Astrocyte (in vitro differentiated cells and primary cell): ENCODE data around the gene APBB3. TPM values are rescaled to one million over a fixed set of nuclear protein-coding genes. Genes with fewer than 3 reads are reported as not detected.

ENCODE experiments used
- DNase-seq: peaks from one replicate; pipeline ENCODE4 v3.0.0-alpha.2; 2010; ENCODE audit warnings: low read depth
- FAIRE-seq: peaks from 2 replicates; lab custom pipeline; 2011; peaks lifted over from hg19 to GRCh38; lab: Jason Lieb, UNC
- H2AFZ ChIP-seq: 2 replicates; pipeline ENCODE4 v1.6.0; 2012; ENCODE audit warnings: low read depth, low read length, inconsistent platforms
- H3K27ac ChIP-seq: 2 replicates; pipeline ENCODE4 v1.5.1; 2011; ENCODE audit warnings: low read depth, low read length, inconsistent platforms
- H3K27me3 ChIP-seq: 2 replicates; pipeline ENCODE4 v1.6.0; 2011; ENCODE audit warnings: low read length, inconsistent platforms; ENCODE audit not compliant: insufficient read depth
- H3K36me3 ChIP-seq: 2 replicates; pipeline ENCODE4 v1.5.1; 2011; ENCODE audit warnings: low read length, inconsistent platforms; ENCODE audit not compliant: insufficient read depth
- H3K4me1 ChIP-seq: 2 replicates; pipeline ENCODE4 v1.5.1; 2011; ENCODE audit warnings: low read length, inconsistent platforms; ENCODE audit not compliant: insufficient read depth
- H3K4me2 ChIP-seq: 2 replicates; pipeline ENCODE4 v1.6.0; 2012; ENCODE audit warnings: low read length, inconsistent platforms
- H3K4me3 ChIP-seq: 2 replicates; pipeline ENCODE4 v1.5.1; 2011; ENCODE audit warnings: low read depth, mild to moderate bottlenecking, low read length, inconsistent platforms; ENCODE audit not compliant: insufficient read depth
- H3K79me2 ChIP-seq: 2 replicates; pipeline ENCODE4 v1.6.0; 2012; ENCODE audit warnings: mild to moderate bottlenecking, low read length, inconsistent platforms; ENCODE audit not compliant: insufficient read depth
- H3K9ac ChIP-seq: 2 replicates; pipeline ENCODE4 v1.6.0; 2012; ENCODE audit warnings: mild to moderate bottlenecking, low read length, inconsistent platforms
- H3K9me3 ChIP-seq: 2 replicates; pipeline ENCODE4 v1.5.1; 2012; ENCODE audit warnings: low read depth, mild to moderate bottlenecking, low read length, inconsistent platforms; ENCODE audit not compliant: insufficient read depth
- H4K20me1 ChIP-seq: 2 replicates; pipeline ENCODE4 v1.6.0; 2012; ENCODE audit warnings: low read length, inconsistent platforms; ENCODE audit not compliant: insufficient read depth
- H3K27ac Mint-ChIP-seq: one replicate; pipeline ENCODE4 v1.8.0; 2021; ENCODE audit warnings: mild to moderate bottlenecking, mixed read lengths; ENCODE audit not compliant: unreplicated experiment
- H3K27me3 Mint-ChIP-seq: one replicate; pipeline ENCODE4 v1.8.0; 2021; ENCODE audit warnings: low read depth, mixed read lengths; ENCODE audit not compliant: unreplicated experiment
- H3K36me3 Mint-ChIP-seq: one replicate; pipeline ENCODE4 v1.8.0; 2021; ENCODE audit warnings: low read depth, mixed read lengths; ENCODE audit not compliant: unreplicated experiment
- H3K4me1 Mint-ChIP-seq: one replicate; pipeline ENCODE4 v1.8.0; 2021; ENCODE audit warnings: low read depth, mixed read lengths; ENCODE audit not compliant: unreplicated experiment
- H3K4me3 Mint-ChIP-seq: one replicate; pipeline ENCODE4 v1.8.0; 2021; ENCODE audit warnings: mild to moderate bottlenecking, moderate library complexity, mixed read lengths; ENCODE audit not compliant: unreplicated experiment
- H3K9me3 Mint-ChIP-seq: one replicate; pipeline ENCODE4 v1.8.0; 2021; ENCODE audit warnings: mild to moderate bottlenecking, mixed read lengths; ENCODE audit not compliant: unreplicated experiment
- CTCF ChIP-seq: IDR thresholded peaks from 2 replicates; pipeline ENCODE4 v1.5.1; 2011; ENCODE audit warnings: low read depth, mild to moderate bottlenecking, inconsistent platforms, low read length, moderate library complexity; ENCODE audit not compliant: insufficient read depth
- EZH2 ChIP-seq: IDR thresholded peaks from 2 replicates; pipeline ENCODE4 v1.6.1; 2012; ENCODE audit warnings: mild to moderate bottlenecking, low read length, inconsistent platforms; ENCODE audit not compliant: insufficient read depth
- microRNA-seq: library from miRNA; unstranded; fragments of <30 nt; microRNA quantifications from one replicate; pipeline ENCODE4 v1.2.0, GENCODE V29; 2020
- total RNA-seq: library from RNA; stranded (reverse); gene quantifications from 2 replicates; pipeline ENCODE4 v1.2.1, GENCODE V29; 2021

APBB3 gene
- total RNA-seq, 1 donor from 2014 or later = 20.4 TPM

- no peaks in the 10 kb centered on the region for H3K4me1 Mint-ChIP-seq
- no peak overlapping the region for H3K4me3 Mint-ChIP-seq
- no peaks in the 10 kb centered on the region for H3K27me3 Mint-ChIP-seq
- no peak overlapping the region for H2AFZ ChIP-seq
- H3K9me3 ChIP-seq = no peaks in the 10 kb centered on the region
- DNase-seq (no peak), FAIRE-seq (no peak)
- no peaks in the 10 kb centered on the region for H3K27me3 ChIP-seq
- H3K27ac Mint-ChIP-seq = no peak overlapping the region
- H3K4me3 ChIP-seq = no peak overlapping the region
- no peak overlapping the region for H3K27ac ChIP-seq
- H3K36me3 Mint-ChIP-seq = peaks cover 10% of the 10 kb centered on the region
- H3K4me1 ChIP-seq = no peaks in the 10 kb centered on the region
- H3K36me3 ChIP-seq = peaks cover 42% of the 10 kb centered on the region
- H3K9me3 Mint-ChIP-seq = no peaks in the 10 kb centered on the region
- TF ChIP-seq EZH2 = no peak
- TF ChIP-seq CTCF = no peak
- no peak overlapping the region for H3K4me2 ChIP-seq
- no peaks in the 10 kb centered on the region for H4K20me1 ChIP-seq
- no peak overlapping the region for H3K9ac ChIP-seq
- no peaks in the 10 kb centered on the region for H3K79me2 ChIP-seq
These were observed 54.5 kb downstream of the APBB3 start for GRCh38 chr5:140509898-140510297.

Small RNA genes within 50 kb of the gene (microRNA-seq; reads per million reads assigned to microRNA genes)
- gene MIR6831 = not detected

Other genes with a start within 250 kb of the APBB3 start
- 257 and 272 TPM in 2 replicates for gene HBEGF, start 218.0 kb downstream of the APBB3 start, total RNA-seq
- 0.25 TPM in 1 of 2 replicates, not detected in the other for gene SLC4A9, start 204.4 kb downstream of the APBB3 start, total RNA-seq
- gene ANKHD1, start 162.8 kb downstream of the APBB3 start, total RNA-seq = 49.7 and 56.5 TPM in 2 replicates
- 2.4 and 3.6 TPM in 2 replicates for gene EIF4EBP3, start 16.9 kb downstream of the APBB3 start, total RNA-seq
- gene SRA1, start 7.1 kb downstream of the APBB3 start, total RNA-seq = 71.3 and 72.4 TPM in 2 replicates
- 59.9 and 61.8 TPM in 2 replicates for gene SLC35A4, start 230 bp upstream of the APBB3 start, total RNA-seq
- gene CD14, start 68.6 kb upstream of the APBB3 start, total RNA-seq = 0.16 and 0.34 TPM in 2 replicates
- 7.0 and 8.0 TPM in 2 replicates for gene TMCO6, start 74.9 kb upstream of the APBB3 start, total RNA-seq
- 55.9 and 62.3 TPM in 2 replicates for gene NDUFA2, start 83.0 kb upstream of the APBB3 start, total RNA-seq
- 67.3 and 71.6 TPM in 2 replicates for gene IK, start 83.2 kb upstream of the APBB3 start, total RNA-seq
- 28.8 and 31.2 TPM in 2 replicates for gene WDR55, start 100.3 kb upstream of the APBB3 start, total RNA-seq
- gene DND1, start 109.0 kb upstream of the APBB3 start, total RNA-seq = 1.4 and 1.7 TPM in 2 replicates
- 84.6 and 95.2 TPM in 2 replicates for gene HARS1, start 126.8 kb upstream of the APBB3 start, total RNA-seq
- 26.5 and 29.9 TPM in 2 replicates for gene HARS2, start 126.9 kb upstream of the APBB3 start, total RNA-seq
- gene ZMAT2, start 135.8 kb upstream of the APBB3 start, total RNA-seq = 53.5 and 57.4 TPM in 2 replicates
- not detected in 2 replicates for gene PCDHA1, start 221.5 kb upstream of the APBB3 start, total RNA-seq
- 2.3 and 2.5 TPM in 2 replicates for gene PCDHA2, start 230.3 kb upstream of the APBB3 start, total RNA-seq
- 0.84 and 1.1 TPM in 2 replicates for gene PCDHA3, start 236.5 kb upstream of the APBB3 start, total RNA-seq
- gene PCDHA4, start 242.5 kb upstream of the APBB3 start, total RNA-seq = 9.5 and 9.6 TPM in 2 replicates